GM12865 (cell line): ENCODE data around the gene NXNL1.

Experiments used
- DNase-seq: peaks from one replicate; pipeline ENCODE4 v3.0.0; 2010; ENCODE audit warnings: low read depth
- H3K4me3 ChIP-seq: 2 replicates; pipeline ENCODE4 v1.5.1; 2011; ENCODE audit warnings: mild to moderate bottlenecking, low read depth, low read length, control low read depth
- TF ChIP-seq, protein P1 (sequence below): IDR thresholded peaks from 2 replicates; pipeline ENCODE4 v1.5.1; 2011; ENCODE audit warnings: low read length, control low read depth, low read depth, inconsistent platforms; ENCODE audit not compliant: insufficient read depth; ENCODE audit errors: missing control alignments

Gene NXNL1

GRCh38 chr19:17467471-17468301, 7.0 kb upstream of the NXNL1 start:
- DNase-seq, result no peak
- TF ChIP-seq, protein P1, sequence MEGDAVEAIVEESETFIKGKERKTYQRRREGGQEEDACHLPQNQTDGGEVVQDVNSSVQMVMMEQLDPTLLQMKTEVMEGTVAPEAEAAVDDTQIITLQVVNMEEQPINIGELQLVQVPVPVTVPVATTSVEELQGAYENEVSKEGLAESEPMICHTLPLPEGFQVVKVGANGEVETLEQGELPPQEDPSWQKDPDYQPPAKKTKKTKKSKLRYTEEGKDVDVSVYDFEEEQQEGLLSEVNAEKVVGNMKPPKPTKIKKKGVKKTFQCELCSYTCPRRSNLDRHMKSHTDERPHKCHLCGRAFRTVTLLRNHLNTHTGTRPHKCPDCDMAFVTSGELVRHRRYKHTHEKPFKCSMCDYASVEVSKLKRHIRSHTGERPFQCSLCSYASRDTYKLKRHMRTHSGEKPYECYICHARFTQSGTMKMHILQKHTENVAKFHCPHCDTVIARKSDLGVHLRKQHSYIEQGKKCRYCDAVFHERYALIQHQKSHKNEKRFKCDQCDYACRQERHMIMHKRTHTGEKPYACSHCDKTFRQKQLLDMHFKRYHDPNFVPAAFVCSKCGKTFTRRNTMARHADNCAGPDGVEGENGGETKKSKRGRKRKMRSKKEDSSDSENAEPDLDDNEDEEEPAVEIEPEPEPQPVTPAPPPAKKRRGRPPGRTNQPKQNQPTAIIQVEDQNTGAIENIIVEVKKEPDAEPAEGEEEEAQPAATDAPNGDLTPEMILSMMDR, result no peak
- H3K4me3 ChIP-seq, result no peak overlapping the region

DNA sequence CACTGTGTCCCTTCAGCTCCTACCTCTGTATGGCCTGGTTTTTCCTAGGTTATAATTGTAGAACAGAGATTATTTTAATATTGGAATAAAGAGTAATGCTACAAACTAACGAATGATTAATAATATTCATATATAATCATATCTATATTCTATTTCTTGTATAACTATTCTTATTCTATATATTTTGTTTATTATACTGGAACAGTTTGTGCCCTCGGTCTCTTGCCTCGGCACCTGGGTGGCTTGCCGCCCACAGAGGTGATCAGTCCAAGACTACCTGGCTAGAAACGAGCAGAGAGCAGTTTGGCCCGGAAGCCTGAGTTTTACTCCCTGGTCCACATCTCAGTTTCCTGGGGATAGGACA, 5.7 kb upstream of the NXNL1 start:
- TF ChIP-seq, protein P1, result no peak
- H3K4me3 ChIP-seq, result no peak overlapping the region
- DNase-seq, result no peak

GRCh38 chr19:17458970-17459369, 1.8 kb downstream of the NXNL1 start:
- no peak overlapping the region for H3K4me3 ChIP-seq
- no peak for DNase-seq
- TF ChIP-seq, protein P1, result no peak

GRCh38 chr19:17457616-17458015, 3.1 kb downstream of the NXNL1 start:
- DNase-seq, result no peak
- H3K4me3 ChIP-seq, result no peak overlapping the region
- TF ChIP-seq, protein P1, result no peak

GRCh38 chr19:17456127-17456526, 4.6 kb downstream of the NXNL1 start:
- DNase-seq, result no peak
- no peak overlapping the region for H3K4me3 ChIP-seq
- TF ChIP-seq, protein P1, result no peak

DNA sequence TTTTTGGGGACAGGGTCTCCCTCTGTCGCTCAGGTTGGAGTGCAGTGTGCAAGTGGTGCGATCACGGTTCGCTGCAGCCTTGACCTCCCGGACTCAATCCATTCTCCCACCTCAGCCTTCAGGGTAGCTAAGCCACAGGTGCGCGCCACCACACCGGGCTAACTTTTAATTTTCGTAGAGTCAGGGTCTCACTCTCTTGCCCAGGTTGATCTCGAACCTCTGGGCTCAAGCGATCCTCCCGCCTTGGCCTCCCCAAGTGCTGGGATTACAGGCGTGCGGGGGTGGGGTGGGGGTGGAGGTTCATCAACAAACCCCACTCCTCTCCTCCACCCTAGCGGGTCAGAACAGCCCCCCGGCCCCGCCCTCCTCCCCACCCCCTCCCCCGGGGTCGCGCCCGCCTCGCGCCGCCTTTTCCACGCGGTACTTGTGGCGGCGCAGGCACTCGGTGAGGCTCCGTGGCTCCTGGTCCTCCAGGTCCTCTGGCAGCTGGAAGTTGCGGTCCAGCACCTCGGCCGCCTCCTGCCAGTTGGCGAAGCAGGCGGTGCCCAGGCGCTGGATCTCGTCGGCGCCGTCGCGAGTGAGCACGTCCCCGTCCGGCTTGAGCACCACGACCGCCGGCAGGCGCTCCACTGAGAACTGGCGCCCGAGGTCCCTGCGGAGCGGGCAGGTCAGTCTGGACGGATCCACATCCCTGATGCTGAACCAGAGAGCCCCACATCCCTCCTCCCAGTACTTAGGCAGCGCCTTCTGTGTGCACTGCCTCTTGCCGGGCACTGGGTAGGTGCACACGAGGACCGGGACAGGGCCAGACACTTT, 5.2 kb downstream of the NXNL1 start:
- TF ChIP-seq, protein P1, result no peak
- no peak overlapping the region for H3K4me3 ChIP-seq
- DNase-seq, result no peak
